Medulla oblongata (tissue), 1 donor: Measurements from ENCODE around the gene SLC41A3.
"Not testable (repeated sequence)": the region's sequence is repeated elsewhere in the genome, so short reads cannot be mapped to it uniquely, and the experiment has no call there.

Experiments
- DNase-seq: peaks from one replicate; pipeline ENCODE4 v3.0.0-alpha.2; 2015; ENCODE audit errors: extremely low spot score

The SLC41A3 gene

GRCh38 chr3:126082362-126083137 lies 1.4 kb downstream of the SLC41A3 start:
- DNase-seq = no peak

- DNase-seq = no peak
These were observed 2.1 kb downstream of the SLC41A3 start for GRCh38 chr3:126081618-126082361.

- no peak for DNase-seq
These were observed 3.0 kb downstream of the SLC41A3 start for GRCh38 chr3:126080970-126081369.

- DNase-seq = peak; percentile 27
These were observed 5.1 kb downstream of the SLC41A3 start for GRCh38 chr3:126078866-126079265.

GRCh38 chr3:126077754-126078153 lies 6.2 kb downstream of the SLC41A3 start:
- DNase-seq = no peak

GRCh38 chr3:126076140-126076539 lies 7.8 kb downstream of the SLC41A3 start:
- DNase-seq = no peak

GRCh38 chr3:126070146-126070545 lies 13.8 kb downstream of the SLC41A3 start:
- no peak for DNase-seq

- DNase-seq = no peak
These were observed 16.0 kb downstream of the SLC41A3 start for GRCh38 chr3:126067959-126068358.

- not testable (repeated sequence) for DNase-seq
These were observed 17.2 kb downstream of the SLC41A3 start for GRCh38 chr3:126066676-126067075.

GRCh38 chr3:126065876-126066275 lies 18.0 kb downstream of the SLC41A3 start:
- DNase-seq = no peak

- DNase-seq = no peak
These were observed 19.2 kb downstream of the SLC41A3 start for GRCh38 chr3:126064627-126065258.

- no peak for DNase-seq
These were observed 20.5 kb downstream of the SLC41A3 start for GRCh38 chr3:126063358-126063965.

- DNase-seq = no peak
These were observed 22.5 kb downstream of the SLC41A3 start for GRCh38 chr3:126061301-126062032.

- no peak for DNase-seq
These were observed 23.2 kb downstream of the SLC41A3 start for GRCh38 chr3:126060613-126061145.

- DNase-seq = no peak
These were observed 25.3 kb downstream of the SLC41A3 start for GRCh38 chr3:126058666-126059065.

- DNase-seq = no peak
These were observed 26.0 kb downstream of the SLC41A3 start for GRCh38 chr3:126057936-126058335.

GRCh38 chr3:126057501-126057819 lies 26.5 kb downstream of the SLC41A3 start:
- no peak for DNase-seq

GRCh38 chr3:126056681-126057500 lies 27.0 kb downstream of the SLC41A3 start:
- DNase-seq = peak; percentile 64

GRCh38 chr3:126056088-126056487 lies 27.8 kb downstream of the SLC41A3 start:
- DNase-seq = no peak

GRCh38 chr3:126054870-126055269 lies 29.1 kb downstream of the SLC41A3 start:
- no peak for DNase-seq
